ENCODE data around the gene CHCHD6. TPM values are rescaled to one million over a fixed set of nuclear protein-coding genes. Genes with fewer than 3 reads are reported as not detected.

Gene CHCHD6
- total RNA-seq, 1 experiment from 2014 or later: 32.3 TPM

- no peak for DNase-seq (ENCODE audit: low spot score)
- in situ Hi-C loops (cut with HindIII; ENCODE audit: low sequenced_read_pairs): no loop called here
These were observed 286.1 kb downstream of the CHCHD6 start for GRCh38 chr3:126990024-126990700.

DNA sequence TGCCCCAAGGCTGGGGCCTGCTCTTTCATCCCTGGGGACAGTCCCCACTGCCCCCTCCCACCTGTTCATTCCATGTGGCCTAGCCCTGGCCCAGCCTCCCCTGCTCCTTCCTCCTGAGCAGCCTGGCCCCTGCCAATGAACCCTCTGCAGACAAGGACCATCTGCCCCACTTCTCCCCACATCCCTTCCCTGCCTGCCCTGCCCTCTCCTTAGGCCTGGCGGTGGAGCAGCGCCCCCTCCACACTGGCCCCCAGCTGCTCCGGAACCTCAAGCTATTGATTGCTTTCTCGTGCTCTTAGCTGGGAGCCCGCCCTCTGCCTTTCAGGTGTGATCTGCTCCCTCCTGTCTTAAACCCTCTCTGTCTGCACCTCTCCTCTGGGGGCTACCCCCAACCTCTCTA, 286.9 kb downstream of the CHCHD6 start:
- no peak for DNase-seq (ENCODE audit: low spot score)
- in situ Hi-C loops (cut with HindIII; ENCODE audit: low sequenced_read_pairs): no loop called here

DNA sequence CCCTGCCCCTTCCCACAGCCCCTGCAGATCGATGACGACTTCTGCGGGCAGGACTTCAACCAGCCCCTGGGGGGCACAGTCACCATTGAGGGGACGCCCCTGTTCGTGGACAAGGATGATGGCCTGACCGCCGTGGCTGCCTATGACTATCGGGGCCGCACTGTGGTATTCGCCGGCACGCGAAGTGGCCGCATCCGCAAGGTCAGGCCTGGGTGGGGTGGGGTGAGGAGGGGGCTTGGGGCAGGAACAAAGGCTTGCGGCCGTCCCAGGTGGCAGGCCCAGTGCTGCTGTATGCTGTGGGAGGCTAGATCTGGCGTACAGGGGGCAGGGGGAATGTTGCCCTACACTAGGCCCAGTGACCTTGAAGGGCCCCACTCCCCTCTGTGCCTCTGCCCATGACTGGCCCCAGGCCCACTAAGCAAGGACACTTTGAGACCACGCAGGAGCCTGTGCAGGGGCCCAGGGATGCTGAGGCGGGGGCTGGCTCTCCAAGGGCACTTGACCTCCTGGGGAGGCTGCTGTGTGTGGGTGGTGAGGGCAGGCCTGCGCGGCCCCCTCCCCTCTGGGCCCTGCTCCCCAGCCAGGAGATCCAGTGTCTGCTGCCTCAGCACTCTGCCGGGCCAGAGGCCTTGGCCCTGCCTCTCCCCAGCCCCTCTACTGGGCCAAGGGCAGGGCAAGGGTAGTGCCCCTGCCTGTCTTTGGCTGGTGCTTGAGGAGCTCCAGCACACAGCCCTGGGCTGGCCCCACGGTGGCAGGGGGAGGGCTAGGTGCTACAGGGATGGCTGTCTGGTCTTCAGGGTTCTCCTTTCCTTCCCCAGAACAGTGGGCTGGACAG, 287.5 kb downstream of the CHCHD6 start:
- no peak for DNase-seq (ENCODE audit: low spot score)
- in situ Hi-C loops (cut with HindIII; ENCODE audit: low sequenced_read_pairs): no loop called here

DNA sequence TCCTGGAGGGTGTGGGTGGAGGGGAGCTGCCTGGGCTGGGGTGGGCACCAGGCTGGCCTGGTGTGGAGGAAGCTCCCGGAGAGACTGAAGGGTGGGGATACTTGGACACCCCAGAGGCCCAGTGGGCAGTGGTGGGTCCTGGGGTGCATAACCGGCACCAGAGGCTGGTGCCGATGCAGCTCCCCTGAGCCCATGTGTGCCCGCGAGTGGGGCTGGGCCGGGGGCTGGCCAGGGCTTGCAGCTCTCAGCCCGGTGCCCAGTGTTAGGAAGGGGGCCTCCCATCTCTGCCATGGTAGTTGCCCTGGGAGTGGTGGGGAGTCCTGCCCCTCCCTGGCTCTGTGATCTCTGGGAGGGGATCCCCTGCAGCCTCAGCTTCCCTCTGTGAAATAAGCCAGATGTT, 288.2 kb downstream of the CHCHD6 start:
- in situ Hi-C loops (cut with HindIII; ENCODE audit: low sequenced_read_pairs): no loop called here
- no peak for DNase-seq (ENCODE audit: low spot score)

DNA sequence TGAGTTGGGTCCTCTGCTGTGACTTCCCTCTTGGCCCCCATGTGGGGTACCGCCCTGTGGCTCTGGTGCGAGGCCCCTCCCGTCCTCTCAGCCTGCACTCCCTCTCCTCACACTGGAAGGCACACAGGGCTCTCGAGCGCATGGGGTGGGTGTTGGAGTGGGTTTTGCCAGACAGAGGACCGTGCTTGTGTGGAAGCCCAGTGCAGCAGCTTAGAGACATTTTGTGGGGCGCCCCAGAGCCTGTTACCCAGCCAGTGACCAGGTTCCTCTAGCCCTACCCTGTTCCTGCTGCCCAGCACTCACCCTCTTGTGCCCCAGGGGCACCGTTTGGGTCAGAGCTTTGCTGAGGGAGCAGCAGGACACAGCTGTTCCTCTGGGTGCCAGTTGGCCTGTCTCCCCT, 288.7 kb downstream of the CHCHD6 start:
- in situ Hi-C loops (cut with HindIII; ENCODE audit: low sequenced_read_pairs): no loop called here
- DNase-seq (ENCODE audit: low spot score): no peak

- DNase-seq (ENCODE audit: low spot score): no peak
- in situ Hi-C loops (cut with HindIII; ENCODE audit: low sequenced_read_pairs): no loop called here
These were observed 289.4 kb downstream of the CHCHD6 start for GRCh38 chr3:126993436-126993835.

DNA sequence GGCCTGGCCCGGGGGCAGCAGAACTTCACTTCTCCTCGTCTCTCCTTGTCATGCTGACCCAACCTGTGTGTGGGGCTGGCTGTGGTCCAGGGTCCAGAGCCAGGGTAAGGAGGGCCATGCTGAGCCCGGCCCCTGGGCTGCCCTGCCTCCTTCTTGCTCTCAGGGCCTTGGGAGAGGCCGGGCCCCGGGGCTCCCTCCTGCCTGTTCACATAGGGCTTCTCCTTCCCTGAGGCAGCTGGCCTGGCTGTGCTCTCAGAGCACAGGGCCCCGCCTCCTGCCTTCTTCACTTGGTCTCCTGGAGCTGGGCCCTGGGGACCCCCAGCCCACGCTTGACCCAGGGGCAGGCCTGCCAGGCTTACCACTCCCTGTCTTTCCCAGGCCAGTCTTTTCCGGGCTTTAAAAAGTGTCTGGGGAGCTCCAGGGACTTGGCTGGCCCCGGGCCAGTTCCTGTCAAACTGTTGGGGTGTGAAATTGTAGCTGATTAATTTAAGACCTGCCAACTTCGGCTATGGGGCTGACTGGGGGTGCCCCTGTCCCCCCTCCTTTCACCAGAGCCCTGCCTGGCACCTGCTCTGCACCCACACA, 290.7 kb downstream of the CHCHD6 start:
- peak; percentile 55 for DNase-seq (ENCODE audit: low spot score)
- in situ Hi-C loops (cut with HindIII; ENCODE audit: low sequenced_read_pairs): no loop called here

DNA sequence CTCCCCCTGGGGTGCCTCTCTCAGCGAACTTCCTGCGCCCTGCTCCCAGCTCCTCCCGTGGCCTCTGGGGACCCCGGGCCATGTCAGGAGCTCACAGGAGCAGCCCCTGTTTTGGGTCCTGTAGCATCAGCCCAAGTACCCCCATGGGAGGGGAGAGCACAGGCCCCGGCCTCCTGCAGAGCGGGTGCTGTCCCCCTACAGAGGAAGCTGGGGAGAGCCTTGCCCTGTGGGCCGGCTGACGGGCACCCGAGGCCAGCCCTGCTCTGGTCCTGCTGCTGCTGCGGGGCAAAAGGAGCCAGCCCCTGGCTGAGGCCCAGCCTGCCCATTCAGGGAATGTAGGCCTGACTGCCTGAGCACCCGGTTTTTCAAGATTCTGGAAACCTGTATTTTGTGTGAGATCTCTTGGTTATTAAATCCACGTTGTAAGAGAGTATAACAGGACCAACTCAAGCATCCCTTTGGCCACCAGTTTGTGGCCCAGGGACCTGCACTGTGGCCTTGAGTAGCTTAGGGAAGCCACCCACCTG, 291.3 kb downstream of the CHCHD6 start:
- in situ Hi-C loops (cut with HindIII; ENCODE audit: low sequenced_read_pairs): no loop called here
- no peak for DNase-seq (ENCODE audit: low spot score)

- in situ Hi-C loops (cut with HindIII; ENCODE audit: low sequenced_read_pairs): no loop called here
- DNase-seq (ENCODE audit: low spot score): no peak
These were observed 292.0 kb downstream of the CHCHD6 start for GRCh38 chr3:126995926-126996512.

DNA sequence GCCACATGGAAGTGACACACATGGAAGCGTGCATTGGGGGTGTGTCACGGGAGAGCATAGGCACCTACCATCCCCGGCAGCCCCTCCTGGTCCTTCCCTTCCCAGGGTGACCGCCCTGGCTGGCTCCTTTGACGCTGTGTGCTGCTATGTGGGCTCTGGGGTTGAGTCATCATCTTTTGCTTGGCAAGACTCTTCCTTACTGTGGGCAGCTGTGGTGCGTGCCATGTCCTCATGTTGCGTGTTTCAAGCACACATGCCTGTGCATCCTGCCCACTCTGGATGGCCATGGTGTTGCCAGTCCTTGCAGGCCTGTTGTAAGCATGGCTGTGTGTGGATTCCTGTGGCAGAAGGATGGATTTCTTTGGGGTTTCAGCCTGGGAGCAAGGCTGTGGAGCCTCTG, 292.9 kb downstream of the CHCHD6 start:
- DNase-seq (ENCODE audit: low spot score): no peak
- in situ Hi-C loops (cut with HindIII; ENCODE audit: low sequenced_read_pairs): no loop called here

- DNase-seq (ENCODE audit: low spot score): no peak
- in situ Hi-C loops (cut with HindIII; ENCODE audit: low sequenced_read_pairs): no loop called here
These were observed 293.5 kb downstream of the CHCHD6 start for GRCh38 chr3:126997455-126998038.

DNA sequence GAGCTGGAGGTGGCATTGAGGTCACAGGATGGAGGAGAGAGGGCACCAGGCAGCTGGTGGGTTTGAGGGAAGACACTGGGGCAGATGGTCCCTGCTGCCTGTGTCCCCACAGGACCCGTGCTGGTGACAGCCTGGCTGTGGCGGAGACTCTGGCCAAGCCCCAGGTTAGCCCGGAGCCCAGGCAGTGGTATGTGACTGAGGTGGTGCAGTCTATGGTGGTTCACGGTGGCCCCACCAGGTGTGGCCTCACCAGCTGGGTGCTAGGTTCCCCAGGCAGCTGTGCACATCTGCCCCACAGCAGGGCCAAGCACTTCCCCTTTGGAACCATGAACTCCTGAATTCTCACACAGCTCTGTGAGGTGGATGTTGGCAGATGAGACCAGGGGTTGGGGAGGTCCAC, 294.3 kb downstream of the CHCHD6 start:
- in situ Hi-C loops (cut with HindIII; ENCODE audit: low sequenced_read_pairs): no loop called here

GRCh38 chr3:126998728-126999127, 294.7 kb downstream of the CHCHD6 start:
- in situ Hi-C loops (cut with HindIII; ENCODE audit: low sequenced_read_pairs): no loop called here

More for the DNA sequence above, 294.3 kb downstream of the CHCHD6 start:
- no peak for DNase-seq (ENCODE audit: low spot score)

GRCh38 chr3:126999383-126999782, 295.3 kb downstream of the CHCHD6 start:
- DNase-seq (ENCODE audit: low spot score): no peak
- in situ Hi-C loops (cut with HindIII; ENCODE audit: low sequenced_read_pairs): no loop called here

More at GRCh38 chr3:126998728-126999127, 294.7 kb downstream of the CHCHD6 start:
- no peak for DNase-seq (ENCODE audit: low spot score)

DNA sequence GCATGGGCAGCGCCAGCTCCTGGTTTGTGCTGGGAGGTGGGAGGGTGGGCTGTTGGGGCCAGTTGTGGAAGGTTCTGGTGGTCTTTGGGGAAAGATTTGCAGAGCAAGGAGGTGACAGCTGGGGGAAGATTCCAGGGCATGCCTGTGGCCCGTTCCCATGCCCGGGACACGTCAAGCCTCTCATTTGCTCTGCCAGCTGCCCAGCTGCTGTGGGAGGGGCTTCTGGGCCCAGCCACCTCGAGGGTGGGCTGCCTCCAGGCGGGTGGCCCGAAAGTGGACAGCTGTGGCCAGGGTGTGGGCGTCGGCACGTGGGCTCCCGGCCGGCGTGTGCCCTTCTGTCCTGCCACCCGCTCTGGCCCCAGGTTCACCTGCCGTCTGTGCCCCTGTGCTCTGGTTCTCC, 296.1 kb downstream of the CHCHD6 start:
- in situ Hi-C loops (cut with HindIII; ENCODE audit: low sequenced_read_pairs): no loop called here
- DNase-seq (ENCODE audit: low spot score): no peak

- in situ Hi-C loops (cut with HindIII; ENCODE audit: low sequenced_read_pairs): no loop called here
- DNase-seq (ENCODE audit: low spot score): no peak
These were observed 296.7 kb downstream of the CHCHD6 start for GRCh38 chr3:127000761-127001160.

DNA sequence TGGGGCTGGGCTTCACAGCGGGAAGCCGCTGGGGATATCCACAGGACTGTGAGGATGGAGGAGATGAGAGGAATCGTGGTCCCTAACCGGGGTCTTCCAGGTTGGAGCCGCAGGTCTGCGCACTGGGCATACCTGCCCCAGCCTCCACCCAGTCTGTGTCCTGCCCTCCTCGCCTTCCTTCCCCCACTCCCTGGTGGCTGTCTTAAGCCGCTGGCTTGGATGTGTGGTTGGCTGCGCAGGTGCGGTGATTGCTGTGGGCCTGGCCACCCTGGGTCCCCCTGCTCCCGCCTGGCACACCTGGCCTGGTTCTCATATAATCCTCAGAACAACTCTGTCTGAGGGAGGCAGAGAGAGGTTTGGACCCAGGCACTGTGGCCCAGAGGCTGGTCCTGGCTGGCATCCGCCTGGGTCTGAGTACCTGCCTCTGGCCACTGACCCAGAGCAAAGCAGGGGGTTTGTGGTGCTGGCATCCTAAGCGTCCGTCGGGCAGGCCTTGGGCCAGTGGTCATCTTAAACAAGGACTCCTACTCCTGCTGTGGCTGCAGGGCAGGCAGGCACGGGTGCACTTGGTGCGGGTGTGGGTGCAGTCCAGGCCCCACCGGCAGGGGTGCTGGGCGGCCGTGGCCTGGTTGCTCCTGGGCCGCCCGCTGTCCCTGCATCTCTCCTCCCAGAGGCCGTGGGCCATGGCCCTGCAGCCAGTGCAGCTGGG, 297.6 kb downstream of the CHCHD6 start:
- in situ Hi-C loops (cut with HindIII; ENCODE audit: low sequenced_read_pairs): no loop called here
- no peak for DNase-seq (ENCODE audit: low spot score)

DNA sequence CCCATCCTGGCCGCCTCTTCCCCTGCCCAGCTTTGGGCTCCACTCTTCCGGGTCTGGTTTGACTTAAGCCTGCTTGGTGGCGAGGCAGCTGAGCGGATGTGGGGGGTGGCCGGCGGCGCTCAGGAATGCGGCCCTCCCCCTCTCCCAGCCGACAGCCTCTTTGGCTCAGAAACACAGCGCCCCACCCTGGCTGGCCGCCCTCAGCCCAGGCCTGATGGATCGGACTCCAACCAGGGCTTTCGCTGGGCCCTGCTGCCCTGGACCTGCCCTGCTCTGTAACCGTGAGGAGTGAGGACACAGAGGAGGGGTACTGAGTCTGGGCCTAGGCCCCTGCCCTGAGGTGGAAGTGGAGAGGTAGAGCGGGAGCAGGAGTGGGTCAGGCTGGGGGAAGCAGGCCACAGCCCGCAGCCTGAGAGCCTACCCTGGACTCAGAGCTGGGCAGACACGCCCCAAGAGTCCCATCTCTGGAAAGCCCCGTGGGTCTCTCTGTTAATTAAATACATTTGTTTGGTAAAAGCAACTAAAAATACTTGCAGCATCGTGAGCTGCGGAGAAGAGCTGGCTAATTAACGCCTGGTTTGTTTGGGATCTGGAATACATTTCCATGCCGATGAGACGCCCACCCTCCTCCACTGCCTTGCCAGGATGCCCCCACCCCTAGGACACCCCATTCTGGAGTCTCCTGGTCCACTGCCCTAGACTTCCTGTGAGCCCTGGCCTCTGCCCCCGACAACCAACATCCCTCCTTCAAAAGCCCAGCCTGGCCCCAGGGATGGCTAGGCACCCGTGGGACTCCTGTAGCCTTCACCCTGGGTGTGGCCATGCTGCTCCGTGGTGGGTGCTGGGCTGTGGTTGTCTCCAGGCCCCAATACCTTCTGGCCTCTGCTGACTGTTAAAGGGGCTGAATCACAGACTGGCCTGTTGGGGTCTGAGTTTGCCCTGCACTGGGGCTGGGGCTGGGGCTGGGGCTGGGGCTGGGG, 298.4 kb downstream of the CHCHD6 start:
- in situ Hi-C loops (cut with HindIII; ENCODE audit: low sequenced_read_pairs): no loop called here
- no peak for DNase-seq (ENCODE audit: low spot score)
